22Rv1 (cell line): ENCODE data around the gene DIP2C.

Experiments
- ZFX ChIP-seq: fragments of 450-650 bp; IDR thresholded peaks from 2 replicates; pipeline ENCODE4 v1.6.1; 2017; ENCODE audit warnings: antibody characterized with exemption, borderline replicate concordance
- TF ChIP-seq, protein P1 (sequence below): fragments of 450-650 bp; IDR thresholded peaks from 2 replicates; pipeline ENCODE4 v1.5.1; 2017; ENCODE audit warnings: mild to moderate bottlenecking

DNA sequence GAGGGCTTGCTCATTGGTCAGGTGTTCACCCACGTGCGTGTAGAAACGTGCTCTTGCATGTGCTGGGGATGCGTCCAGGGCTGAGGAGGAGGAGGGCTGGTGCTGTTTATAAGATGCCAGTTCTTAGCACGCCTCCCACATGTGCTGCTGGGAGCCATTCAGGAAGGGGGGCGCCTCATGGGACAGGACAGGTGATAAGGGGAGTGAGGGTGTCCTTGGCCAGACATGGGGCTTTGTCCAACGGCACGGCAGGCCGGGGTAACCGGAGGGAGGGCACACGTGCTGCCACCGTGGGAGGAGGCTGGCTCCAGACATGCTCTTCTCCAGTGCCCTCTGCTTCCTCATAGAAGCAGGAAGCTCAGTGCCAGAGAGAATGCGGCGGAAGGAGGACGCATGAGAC, 404.3 kb downstream of the DIP2C start:
- TF ChIP-seq, protein P1, sequence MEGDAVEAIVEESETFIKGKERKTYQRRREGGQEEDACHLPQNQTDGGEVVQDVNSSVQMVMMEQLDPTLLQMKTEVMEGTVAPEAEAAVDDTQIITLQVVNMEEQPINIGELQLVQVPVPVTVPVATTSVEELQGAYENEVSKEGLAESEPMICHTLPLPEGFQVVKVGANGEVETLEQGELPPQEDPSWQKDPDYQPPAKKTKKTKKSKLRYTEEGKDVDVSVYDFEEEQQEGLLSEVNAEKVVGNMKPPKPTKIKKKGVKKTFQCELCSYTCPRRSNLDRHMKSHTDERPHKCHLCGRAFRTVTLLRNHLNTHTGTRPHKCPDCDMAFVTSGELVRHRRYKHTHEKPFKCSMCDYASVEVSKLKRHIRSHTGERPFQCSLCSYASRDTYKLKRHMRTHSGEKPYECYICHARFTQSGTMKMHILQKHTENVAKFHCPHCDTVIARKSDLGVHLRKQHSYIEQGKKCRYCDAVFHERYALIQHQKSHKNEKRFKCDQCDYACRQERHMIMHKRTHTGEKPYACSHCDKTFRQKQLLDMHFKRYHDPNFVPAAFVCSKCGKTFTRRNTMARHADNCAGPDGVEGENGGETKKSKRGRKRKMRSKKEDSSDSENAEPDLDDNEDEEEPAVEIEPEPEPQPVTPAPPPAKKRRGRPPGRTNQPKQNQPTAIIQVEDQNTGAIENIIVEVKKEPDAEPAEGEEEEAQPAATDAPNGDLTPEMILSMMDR, result no peak
- TF ChIP-seq ZFX, result no peak
